ENCODE results near the gene ZNF638. TPM values are rescaled to one million over a fixed set of nuclear protein-coding genes. Genes with fewer than 3 reads are reported as not detected.
A peak's percentile ranks its signal among the peaks of the same experiment; 100 is the strongest.

The ZNF638 gene
- 28.1 and 32.2 TPM in 2 replicates for polyA plus RNA-seq (2012; rRNA removed)
- 29.6 and 32.9 TPM in 2 replicates for polyA plus RNA-seq (2012; cell fraction: cytosol; rRNA removed)
- 62.1 and 95.1 TPM in 2 replicates for polyA plus RNA-seq (2012; cell fraction: nucleus; rRNA removed)

DNA sequence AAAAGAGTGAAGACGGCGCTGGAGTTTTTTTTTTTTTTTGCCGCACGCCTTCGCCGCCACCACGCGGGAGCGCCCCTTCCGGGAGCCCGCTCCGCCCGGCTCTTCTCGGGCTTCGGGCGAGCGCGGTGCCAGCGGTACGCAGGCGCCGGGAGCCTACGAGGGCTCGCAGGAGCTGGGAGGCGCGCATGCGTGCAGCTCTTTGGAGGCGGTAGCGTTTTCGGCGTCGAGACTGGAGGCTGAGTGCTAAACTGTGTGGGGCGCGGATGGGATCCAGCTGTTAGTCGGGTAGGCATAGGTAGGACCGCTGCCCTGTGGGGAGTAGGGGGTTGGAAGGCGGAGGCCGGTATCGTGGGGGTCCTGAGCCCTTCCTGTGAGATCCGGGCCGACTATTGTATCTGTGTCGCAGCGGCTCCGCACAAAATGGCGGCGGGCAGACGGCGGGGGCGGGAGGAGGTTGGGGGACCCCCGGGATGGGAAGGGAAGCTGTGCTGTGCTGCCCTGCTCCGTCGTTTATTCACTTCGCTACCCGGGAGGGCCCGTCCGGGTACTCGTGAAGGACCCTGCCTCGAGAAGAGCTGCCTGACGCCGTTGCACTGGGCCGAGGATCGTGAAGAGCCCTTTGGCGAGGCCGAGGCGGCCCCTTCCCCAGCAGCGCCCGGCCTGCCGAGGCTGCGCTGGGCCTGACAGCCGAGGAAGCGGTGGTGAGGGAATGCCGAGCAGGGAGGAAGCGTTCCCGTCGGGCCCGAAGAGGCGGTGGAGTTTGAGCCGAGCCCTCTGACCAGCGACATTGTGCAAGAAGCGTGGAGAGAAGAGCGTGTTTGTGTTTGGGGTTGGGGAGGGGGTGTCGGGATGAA lies at the start of gene ZNF638:
Gene ZNF638 (plus strand): TSS at position 202 of the 854 bp plus-strand sequence. CDS start 17,173 bp downstream, outside the sequence.
- H3F3A ChIP-seq (replicated peaks; ENCODE audit: insufficient read depth) = no peaks in the 10 kb centered on the region
- under 1% methylated on average over 50 of the region's 82 CpGs for WGBS (ENCODE audit: low lambda C conversion rate)
- peaks cover 39% of the 10 kb centered on the region for H4K20me1 ChIP-seq (ENCODE audit: insufficient read depth)
- H3K4me2 ChIP-seq = peak within 1 kb of the TSS; percentile 75
- no peaks in the 10 kb centered on the region for H3K27me3 ChIP-seq (ENCODE audit: insufficient read depth)
- H3K9me2 ChIP-seq = no peaks in the 10 kb centered on the region
- DNase-seq = peak; percentile 97
- POLR2A ChIA-PET = interaction anchor here (0.6 to 1.6 kb wide), 6 partner anchors 32 to 162 kb away, joined by 3 to 6 read pairs (median 4); partner anchors contain the start of gene PAIP2B
- H3K79me2 ChIP-seq (ENCODE audit: insufficient read depth) = peaks cover 52% of the 10 kb centered on the region
- CTCF ChIA-PET = interaction anchor here (0.5 to 4.3 kb wide), 25 partner anchors 9 to 259 kb away, joined by 3 to 32 read pairs (median 3); partner anchors contain the start of gene PAIP2B
- H3K4me1 ChIP-seq (ENCODE audit: control insufficient read depth in 1 of 2, insufficient read depth in 2 of 2, low read depth in 1 of 2, low read length in 1 of 2) = peaks cover 0 to 12% of the 10 kb centered on the region in 2 experiments; a peak in 3 of 4 replicates
- peak within 1 kb of the TSS; percentile 97 for H2AFZ ChIP-seq (ENCODE audit: low read depth)
- H3K36me3 ChIP-seq (replicated peaks in 1 of 2; ENCODE audit: control insufficient read depth in 1 of 2, insufficient read depth in 2 of 2, low read length in 1 of 2) = peaks cover 2 to 9% of the 10 kb centered on the region in 2 experiments
- H3K4me3 ChIP-seq (ENCODE audit: low read depth in 2 of 2, low read length in 1 of 2) = peak within 1 kb of the TSS; percentile 91 to 94
- H3K27ac ChIP-seq (ENCODE audit: low read depth in 2 of 2, low read length in 1 of 2) = peak within 1 kb of the TSS; percentile 76 to 97
- H3K9me3 ChIP-seq = no peaks in the 10 kb centered on the region
- peak within 1 kb of the TSS; percentile 92 for H3K9ac ChIP-seq
- no peak for TF ChIP-seq EP300 (IDR thresholded peaks at IDR 0.05; ENCODE audit: borderline replicate concordance in 1 of 2, low read depth in 1 of 2, low read length in 1 of 2)
- no peak for TF ChIP-seq FOSL2 (IDR thresholded peaks at IDR 0.05; ENCODE audit: borderline replicate concordance, low read depth)
- peak; percentile 30; the same call in 1 of the 2 replicates for TF ChIP-seq SMC3 (IDR thresholded peaks at IDR 0.05; ENCODE audit: low read depth, low read length)
- peak; percentile 50 for TF ChIP-seq RAD21 (IDR thresholded peaks at IDR 0.05; ENCODE audit: low read length)
- TF ChIP-seq FOXJ3 (CRISPR knock-in tag; IDR thresholded peaks at IDR 0.05) = 0 out of 2 replicates have a peak, but pooled peaks have one; percentile 13
- TF ChIP-seq ZBTB33 (IDR thresholded peaks at IDR 0.05; ENCODE audit: borderline replicate concordance, low read depth) = no peak
- no peak for TF ChIP-seq JUND (IDR thresholded peaks at IDR 0.05)
- no peak for TF ChIP-seq GABPA (IDR thresholded peaks at IDR 0.05; ENCODE audit: low read depth)
- no peak for TF ChIP-seq REST (IDR thresholded peaks at IDR 0.05; ENCODE audit: low read depth, low read length)
- TF ChIP-seq GATA2 (CRISPR knock-in tag; IDR thresholded peaks at IDR 0.05) = no peak
- TF ChIP-seq, protein P1, sequence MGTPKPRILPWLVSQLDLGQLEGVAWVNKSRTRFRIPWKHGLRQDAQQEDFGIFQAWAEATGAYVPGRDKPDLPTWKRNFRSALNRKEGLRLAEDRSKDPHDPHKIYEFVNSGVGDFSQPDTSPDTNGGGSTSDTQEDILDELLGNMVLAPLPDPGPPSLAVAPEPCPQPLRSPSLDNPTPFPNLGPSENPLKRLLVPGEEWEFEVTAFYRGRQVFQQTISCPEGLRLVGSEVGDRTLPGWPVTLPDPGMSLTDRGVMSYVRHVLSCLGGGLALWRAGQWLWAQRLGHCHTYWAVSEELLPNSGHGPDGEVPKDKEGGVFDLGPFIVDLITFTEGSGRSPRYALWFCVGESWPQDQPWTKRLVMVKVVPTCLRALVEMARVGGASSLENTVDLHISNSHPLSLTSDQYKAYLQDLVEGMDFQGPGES (IDR thresholded peaks at IDR 0.05; ENCODE audit: low read depth, low read length) = no peak
- TF ChIP-seq NRF1 (IDR thresholded peaks at IDR 0.05; ENCODE audit: low read depth, low read length) = peak; percentile 95
- TF ChIP-seq MXI1 (IDR thresholded peaks at IDR 0.05; ENCODE audit: low read depth, low read length) = peak; percentile 78
- peak; percentile 94 for TF ChIP-seq POLR2AphosphoS5 (IDR thresholded peaks at IDR 0.05; ENCODE audit: low read depth, low read length)
- TF ChIP-seq TCF12 (IDR thresholded peaks at IDR 0.05) = no peak
- no peak for TF ChIP-seq MEF2A (IDR thresholded peaks at IDR 0.05; ENCODE audit: borderline replicate concordance, low read depth)
- no peak for TF ChIP-seq PBX3 (IDR thresholded peaks at IDR 0.05)
- peak; percentile 42; the same call in 1 of the 2 replicates for TF ChIP-seq RCOR1 (IDR thresholded peaks at IDR 0.05; ENCODE audit: low read length)
- TF ChIP-seq NFIC (IDR thresholded peaks at IDR 0.05; ENCODE audit: borderline replicate concordance) = no peak
- no peak for TF ChIP-seq EZH2phosphoT487 (IDR thresholded peaks at IDR 0.05; ENCODE audit: borderline replicate concordance, low read depth)
- TF ChIP-seq FOXM1 (IDR thresholded peaks at IDR 0.05; ENCODE audit: low read depth) = no peak
- TF ChIP-seq USF1 (IDR thresholded peaks at IDR 0.05; ENCODE audit: borderline replicate concordance, low read depth) = no peak
- no peak for TF ChIP-seq ELF1 (IDR thresholded peaks at IDR 0.05)
- no peak for TF ChIP-seq RXRA (IDR thresholded peaks at IDR 0.05; ENCODE audit: borderline replicate concordance, low read depth)
- TF ChIP-seq TEAD4 (IDR thresholded peaks at IDR 0.05; ENCODE audit: borderline replicate concordance, insufficient read depth) = no peak
